Adrenal gland (tissue), 19 donors: ENCODE data around the gene KCND2. TPM values are rescaled to one million over a fixed set of nuclear protein-coding genes. Genes with fewer than 3 reads are reported as not detected.

Experiments
- DNase-seq, 7 donors: peaks; one replicate each; pipeline ENCODE4 v3.0.0-alpha.2; 2019 to 2020
- H3K27ac ChIP-seq, 5 donors: fragments of 200-600 bp; sonication (generic) in 4 of 5; 1 replicate in 3 of 5; 2 replicates in 2 of 5; pipeline versions ENCODE4 v1.5.1 to v1.8.0; 2016 to 2020; ENCODE audit warnings: mild to moderate bottlenecking in 1 of 5
- H3K27me3 ChIP-seq: fragments of 200-600 bp; 2 replicates; pipeline ENCODE4 v1.8.0; 2021
- H3K36me3 ChIP-seq, 2 donors: fragments of 200-600 bp; replicated peaks in 1 of 2; 1 replicate in 1 of 2; 2 replicates in 1 of 2; pipeline versions ENCODE4 v1.5.1 to v1.8.0; 2018 to 2022
- H3K4me1 ChIP-seq, 2 donors: fragments of 200-600 bp; replicated peaks in 1 of 2; 1 replicate in 1 of 2; 2 replicates in 1 of 2; pipeline versions ENCODE4 v1.5.1 to v1.8.0; 2018 to 2021
- H3K4me3 ChIP-seq, 4 donors: fragments of 200-600 bp; sonication (generic) in 3 of 4; one replicate each; pipeline ENCODE4 v1.5.1; 2016 to 2018
- H3K9me3 ChIP-seq, 3 donors: fragments of 200-600 bp; sonication (generic) in 1 of 3; replicated peaks in 1 of 3; 1 replicate in 2 of 3; 2 replicates in 1 of 3; pipeline versions ENCODE4 v1.5.1 to v1.8.0; 2016 to 2021
- CTCF ChIP-seq, 6 experiments: fragments of 450-650 bp in 4 of 6; fragments of 200-600 bp in 2 of 6; sonication (generic) in 1 of 6; IDR thresholded peaks; 1 replicate in 5 of 6; 2 replicates in 1 of 6; pipeline versions ENCODE4 v1.5.1 to v1.8.0; 2016 to 2021; ENCODE audit warnings: antibody characterized with exemption in 6 of 6, mild to moderate bottlenecking in 2 of 6, moderate library complexity in 1 of 6
- POLR2A ChIP-seq, 2 donors: fragments of 450-650 bp; IDR thresholded peaks; one replicate each; pipeline ENCODE4 v1.6.1; 2017; ENCODE audit warnings: antibody characterized with exemption in 2 of 2, mild to moderate bottlenecking in 2 of 2, moderate library complexity in 1 of 2
- WGBS, 4 donors: extraction: QIAGEN DNeasy Blood & Tissue Kit in 2 of 4; methylation state at CpG; one replicate each; pipeline versions ENCODE4 v1.1.5 to v1.1.7; 2013 to 2017; 5-methylcytosine and 5-hydroxymethylcytosine counted together
- intact Hi-C, 2 donors: fragments of 100-400 bp; cut with DNase I; formaldehyde crosslinking; loops; one replicate each; pipeline versions ENCODE4 v1.14.1 to v1.15.0; 2022 to 2023
- long read RNA-seq, 10 donors: library from polyadenylated mRNA in 3 of 10; unstranded in 2 of 10; stranded (forward) in 1 of 10; transcript quantifications; one replicate each; pipeline ENCODE4 v2.0.0 and lab custom pipeline, GENCODE V29; 2021 to 2026
- polyA plus RNA-seq, 3 donors: library from polyadenylated mRNA; stranded (reverse); fragments of 200-250 nt in 2 of 3; fragments of 350-450 nt in 1 of 3; fragmentation: Illumina TruSeq in 1 of 3; extraction: RNeasy Lipid Tissue Mini Kit (QIAGEN cat#74804) in 1 of 3; gene quantifications; one replicate each; pipeline ENCODE4 v1.2.3, GENCODE V29; 2013 to 2014
- total RNA-seq, 9 donors: library from RNA; depleted of rRNA in 4 of 9; stranded (reverse); fragments of >200 nt in 4 of 9; fragments of 120-200 nt in 1 of 9; fragmentation: NEBNext Ultra II Directional in 1 of 9; extraction: Animal tissue kit (Norgen Biotek cat#: 25700) in 1 of 9; gene quantifications; one replicate each; pipeline versions ENCODE4 v1.1.0 to v1.2.4, GENCODE V29; 2013 to 2023
- donor health status: healthy with polysubstance abuse.
- donor health status: Bipolar disorder and iron deficiency.
- donor health status: DM: yes; HTN: yes; CAD: no.
- donor health status: DM: no; HTN: no; CAD: no.
- donor health status: DM: no; HTN: no; CAD: no.
- donor health status: DM: yes; HTN: yes; CAD: no.

Gene KCND2
- total RNA-seq (1 to 10 TPM in 4 of 9 donors, under 1 TPM in 5; 0.30 to 3.0 (median 0.97) TPM), polyA plus RNA-seq (under 1 TPM; 0.24 to 0.32 (median 0.24) TPM)
- long read RNA-seq, donor 1, result 0 reads
- long read RNA-seq, donor 2, result 0 reads
- long read RNA-seq, donor 3, partial matches to known transcripts, result 21 of 67 reads
- long read RNA-seq, donor 3, other reads (novel, unspliced or antisense), result 46 of 67 reads
- long read RNA-seq, donor 4, result 0 reads
- long read RNA-seq, donor 5, result 0 reads
- long read RNA-seq, donor 6, result 0 reads
- long read RNA-seq, donor 7, result 0 reads
- long read RNA-seq, donor 8, result 0 reads
- long read RNA-seq, donor 9, result 0 reads
- long read RNA-seq, donor 10, result 0 reads

- intact Hi-C loops, result loop anchor here (5.0 to 10.0 kb wide), 2 partner anchors 336 to 338 kb away; no protein-coding TSS in a partner anchor
- no peaks in the 10 kb centered on the region for H3K36me3 ChIP-seq
- peak in 1 of 7 donors; percentile 14 for DNase-seq
- no peaks in the 10 kb centered on the region for H3K9me3 ChIP-seq
- H3K27me3 ChIP-seq, result peaks cover 6% of the 10 kb centered on the region
- TF ChIP-seq CTCF (IDR thresholded peaks at IDR 0.05) (no peak), POLR2A (IDR thresholded peaks at IDR 0.05) (no peak)
- H3K4me3 ChIP-seq, result peak within 1 kb of the TSS in 2 of 4 donors; percentile 15 to 48
- H3K27ac ChIP-seq, result no peak within 1 kb of the TSS
- H3K4me1 ChIP-seq, result peaks cover 0 to 7% of the 10 kb centered on the region in 2 donors
- 0 to 2% (median 1%) methylated on average over 24 to 69 of the region's 69 CpGs for WGBS, 4 donors
Measured at GRCh38 chr7:120272701-120273475, at the start of gene KCND2. TSS of gene KCND2 (plus strand) at chr7:120273175.

- Histone ChIP-seq H3K4me3 (no peak overlapping the region), H3K27me3 (no peaks in the 10 kb centered on the region), H3K9me3 (no peaks in the 10 kb centered on the region), H3K27ac (no peak overlapping the region), H3K36me3 (no peaks in the 10 kb centered on the region), H3K4me1 (no peaks in the 10 kb centered on the region)
- intact Hi-C loops, result no loop called here
- no peak for DNase-seq
- WGBS, 4 donors, result 22 to 40% (median 30%) methylated on average over 1 of the region's 1 CpG
- TF ChIP-seq CTCF (IDR thresholded peaks at IDR 0.05), result no peak
- TF ChIP-seq POLR2A (IDR thresholded peaks at IDR 0.05), result no peak
Measured at GRCh38 chr7:120226188-120226587, 46.8 kb upstream of the KCND2 start.

GRCh38 chr7:120227255-120227654 is 45.7 kb upstream of the KCND2 start:
- Histone ChIP-seq H3K36me3 (no peaks in the 10 kb centered on the region), H3K9me3 (no peaks in the 10 kb centered on the region), H3K4me1 (no peaks in the 10 kb centered on the region), H3K27ac (no peak overlapping the region), H3K4me3 (no peak overlapping the region), H3K27me3 (no peaks in the 10 kb centered on the region)
- 70 to 78% (median 73%) methylated on average over 3 of the region's 3 CpGs for WGBS, 4 donors
- TF ChIP-seq CTCF (IDR thresholded peaks at IDR 0.05), result no peak
- TF ChIP-seq POLR2A (IDR thresholded peaks at IDR 0.05), result no peak
- intact Hi-C loops, result no loop called here
- DNase-seq, result no peak

GRCh38 chr7:120229084-120229483 is 43.9 kb upstream of the KCND2 start:
- 37 to 47% (median 40%) methylated on average over 3 of the region's 3 CpGs for WGBS, 4 donors
- Histone ChIP-seq H3K4me1 (no peaks in the 10 kb centered on the region), H3K27me3 (no peaks in the 10 kb centered on the region), H3K4me3 (no peak overlapping the region), H3K27ac (no peak overlapping the region), H3K36me3 (no peaks in the 10 kb centered on the region), H3K9me3 (no peaks in the 10 kb centered on the region)
- DNase-seq, result no peak
- intact Hi-C loops, result no loop called here
- TF ChIP-seq CTCF (IDR thresholded peaks at IDR 0.05) (no peak), POLR2A (IDR thresholded peaks at IDR 0.05) (no peak)
